ENCODE results near the gene TNS3. TPM values are rescaled to one million over a fixed set of nuclear protein-coding genes. Genes with fewer than 3 reads are reported as not detected.
A peak's percentile ranks its signal among the peaks of the same experiment; 100 is the strongest.

TNS3 gene
- total and polyA plus RNA-seq, 2 of the 13 experiments (the other 11 are each of a cell fraction or from before 2014, with no cell fraction given), result 52.9 to 55.7 TPM

DNA sequence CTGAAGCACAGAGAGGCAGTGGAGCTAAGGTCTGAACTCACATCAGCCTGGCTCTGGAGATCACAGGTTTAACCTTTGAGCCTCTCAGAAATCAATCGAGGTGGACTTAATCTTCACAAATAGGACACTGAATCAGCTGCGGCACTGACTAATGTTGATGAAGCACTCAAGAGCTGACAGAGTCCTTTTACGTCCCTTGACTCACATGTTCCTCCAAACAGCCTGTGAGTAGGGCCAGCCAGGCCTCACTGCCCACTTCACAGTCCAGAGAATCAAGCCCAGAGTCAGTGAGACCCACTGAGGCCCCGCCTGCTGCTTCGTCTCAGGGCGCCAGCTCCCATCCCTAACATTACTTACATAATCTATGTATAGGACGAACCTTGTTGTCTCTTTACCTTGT, 63.1 kb downstream of the TNS3 start (continued):
- TF ChIP-seq, protein P1, sequence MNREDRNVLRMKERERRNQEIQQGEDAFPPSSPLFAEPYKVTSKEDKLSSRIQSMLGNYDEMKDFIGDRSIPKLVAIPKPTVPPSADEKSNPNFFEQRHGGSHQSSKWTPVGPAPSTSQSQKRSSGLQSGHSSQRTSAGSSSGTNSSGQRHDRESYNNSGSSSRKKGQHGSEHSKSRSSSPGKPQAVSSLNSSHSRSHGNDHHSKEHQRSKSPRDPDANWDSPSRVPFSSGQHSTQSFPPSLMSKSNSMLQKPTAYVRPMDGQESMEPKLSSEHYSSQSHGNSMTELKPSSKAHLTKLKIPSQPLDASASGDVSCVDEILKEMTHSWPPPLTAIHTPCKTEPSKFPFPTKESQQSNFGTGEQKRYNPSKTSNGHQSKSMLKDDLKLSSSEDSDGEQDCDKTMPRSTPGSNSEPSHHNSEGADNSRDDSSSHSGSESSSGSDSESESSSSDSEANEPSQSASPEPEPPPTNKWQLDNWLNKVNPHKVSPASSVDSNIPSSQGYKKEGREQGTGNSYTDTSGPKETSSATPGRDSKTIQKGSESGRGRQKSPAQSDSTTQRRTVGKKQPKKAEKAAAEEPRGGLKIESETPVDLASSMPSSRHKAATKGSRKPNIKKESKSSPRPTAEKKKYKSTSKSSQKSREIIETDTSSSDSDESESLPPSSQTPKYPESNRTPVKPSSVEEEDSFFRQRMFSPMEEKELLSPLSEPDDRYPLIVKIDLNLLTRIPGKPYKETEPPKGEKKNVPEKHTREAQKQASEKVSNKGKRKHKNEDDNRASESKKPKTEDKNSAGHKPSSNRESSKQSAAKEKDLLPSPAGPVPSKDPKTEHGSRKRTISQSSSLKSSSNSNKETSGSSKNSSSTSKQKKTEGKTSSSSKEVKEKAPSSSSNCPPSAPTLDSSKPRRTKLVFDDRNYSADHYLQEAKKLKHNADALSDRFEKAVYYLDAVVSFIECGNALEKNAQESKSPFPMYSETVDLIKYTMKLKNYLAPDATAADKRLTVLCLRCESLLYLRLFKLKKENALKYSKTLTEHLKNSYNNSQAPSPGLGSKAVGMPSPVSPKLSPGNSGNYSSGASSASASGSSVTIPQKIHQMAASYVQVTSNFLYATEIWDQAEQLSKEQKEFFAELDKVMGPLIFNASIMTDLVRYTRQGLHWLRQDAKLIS (CRISPR knock-in tag; IDR thresholded peaks at IDR 0.05), result no peak
- TF ChIP-seq TRIM24 (CRISPR knock-in tag; IDR thresholded peaks at IDR 0.05) (no peak), PHF8 (CRISPR knock-in tag; IDR thresholded peaks at IDR 0.05) (no peak), SOX6 (IDR thresholded peaks at IDR 0.05) (no peak), SOX6 (CRISPR knock-in tag; IDR thresholded peaks at IDR 0.05) (peak; percentile 73), AKAP8 (CRISPR knock-in tag; IDR thresholded peaks at IDR 0.05) (no peak), ZNF609 (CRISPR knock-in tag; IDR thresholded peaks at IDR 0.05; ENCODE audit: borderline replicate concordance) (peak; percentile 33; the same call in 1 of the 2 replicates), ZFP1 (CRISPR knock-in tag; IDR thresholded peaks at IDR 0.05) (no peak), TCF12 (IDR thresholded peaks at IDR 0.05) (no peak), TCF12 (CRISPR knock-in tag; IDR thresholded peaks at IDR 0.05) (no peak), ZNF687 (CRISPR knock-in tag; IDR thresholded peaks at IDR 0.05) (peak; percentile 57), HHEX (CRISPR knock-in tag; IDR thresholded peaks at IDR 0.05) (no peak), TOE1 (CRISPR knock-in tag; IDR thresholded peaks at IDR 0.05) (no peak), SRF (IDR thresholded peaks at IDR 0.05; ENCODE audit: low read depth, low read length) (no peak), ZNF264 (CRISPR knock-in tag; IDR thresholded peaks at IDR 0.05) (0 out of 2 replicates have a peak, but pooled peaks have one; percentile 26)
- TF ChIP-seq, protein P2, sequence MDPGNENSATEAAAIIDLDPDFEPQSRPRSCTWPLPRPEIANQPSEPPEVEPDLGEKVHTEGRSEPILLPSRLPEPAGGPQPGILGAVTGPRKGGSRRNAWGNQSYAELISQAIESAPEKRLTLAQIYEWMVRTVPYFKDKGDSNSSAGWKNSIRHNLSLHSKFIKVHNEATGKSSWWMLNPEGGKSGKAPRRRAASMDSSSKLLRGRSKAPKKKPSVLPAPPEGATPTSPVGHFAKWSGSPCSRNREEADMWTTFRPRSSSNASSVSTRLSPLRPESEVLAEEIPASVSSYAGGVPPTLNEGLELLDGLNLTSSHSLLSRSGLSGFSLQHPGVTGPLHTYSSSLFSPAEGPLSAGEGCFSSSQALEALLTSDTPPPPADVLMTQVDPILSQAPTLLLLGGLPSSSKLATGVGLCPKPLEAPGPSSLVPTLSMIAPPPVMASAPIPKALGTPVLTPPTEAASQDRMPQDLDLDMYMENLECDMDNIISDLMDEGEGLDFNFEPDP (CRISPR knock-in tag; conservative IDR thresholded peaks at IDR 0.05), result 0 out of 2 replicates have a peak, but pooled peaks have one; percentile 76

Measured in HepG2 (cell line).